NCI-H460 (cell line): ENCODE measurements around the gene GM2A. TPM values are rescaled to one million over a fixed set of nuclear protein-coding genes. Genes with fewer than 3 reads are reported as not detected.
"Not testable (repeated sequence)": the region's sequence is repeated elsewhere in the genome, so short reads cannot be mapped to it uniquely, and the experiment has no call there.

ENCODE experiments used
- DNase-seq: peaks from one replicate; pipeline ENCODE4 v3.0.0-alpha.2; 2016; ENCODE audit warnings: low read depth; ENCODE audit errors: extremely low read depth
- total RNA-seq: library from RNA; depleted of rRNA; stranded (reverse); fragments of >200 nt; shearing (Covaris generic); gene quantifications from 2 replicates; pipeline ENCODE4 v1.2.3, GENCODE V29; 2014

GM2A gene
- total RNA-seq, 1 experiment from 2014 or later, result 23.2 TPM

GRCh38 chr5:151225475-151225874 lies 27.5 kb upstream of the GM2A start:
- no peak for DNase-seq

GRCh38 chr5:151227918-151228447 lies 25.0 kb upstream of the GM2A start:
- no peak for DNase-seq

- no peak for DNase-seq
Measured at GRCh38 chr5:151228986-151229385, 24.0 kb upstream of the GM2A start.

GRCh38 chr5:151230048-151230680 lies 22.8 kb upstream of the GM2A start:
- DNase-seq, result no peak

- no peak for DNase-seq
Measured at GRCh38 chr5:151231359-151231758, 21.6 kb upstream of the GM2A start.

- no peak for DNase-seq
Measured at GRCh38 chr5:151233616-151234085, 19.3 kb upstream of the GM2A start.

- DNase-seq, result no peak
Measured at GRCh38 chr5:151234476-151235238, 18.3 kb upstream of the GM2A start.

- not testable (repeated sequence) for DNase-seq
Measured at GRCh38 chr5:151235239-151235571, 17.8 kb upstream of the GM2A start.

GRCh38 chr5:151236888-151237287 lies 16.1 kb upstream of the GM2A start:
- no peak for DNase-seq

GRCh38 chr5:151237685-151238084 lies 15.3 kb upstream of the GM2A start:
- no peak for DNase-seq

GRCh38 chr5:151238303-151238741 lies 14.7 kb upstream of the GM2A start:
- no peak for DNase-seq

GRCh38 chr5:151239237-151239861 lies 13.6 kb upstream of the GM2A start:
- DNase-seq, result peak; percentile 69

GRCh38 chr5:151240268-151240835 lies 12.6 kb upstream of the GM2A start:
- not testable (repeated sequence) for DNase-seq

- no peak for DNase-seq
Measured at GRCh38 chr5:151240924-151241635, 11.9 kb upstream of the GM2A start.

GRCh38 chr5:151243127-151243526 lies 9.9 kb upstream of the GM2A start:
- no peak for DNase-seq

GRCh38 chr5:151243564-151243963 lies 9.4 kb upstream of the GM2A start:
- no peak for DNase-seq

GRCh38 chr5:151244206-151244605 lies 8.8 kb upstream of the GM2A start:
- no peak for DNase-seq

GRCh38 chr5:151245680-151246219 lies 7.2 kb upstream of the GM2A start:
- DNase-seq, result no peak

- DNase-seq, result no peak
Measured at GRCh38 chr5:151248651-151249050, 4.3 kb upstream of the GM2A start.

- no peak for DNase-seq
Measured at GRCh38 chr5:151249281-151249680, 3.7 kb upstream of the GM2A start.
